IPS-11a (cell line): ENCODE results near the gene MSRB1.

ENCODE experiments used
- H3K4me3 ChIP-seq: one replicate; pipeline ENCODE4 v1.5.1; 2013; ENCODE audit warnings: low read depth, low read length, control low read depth

The MSRB1 gene

GRCh38 chr16:1979271-1980029 lies 36.5 kb upstream of the MSRB1 start:
- peak overlapping the region; percentile 17 for H3K4me3 ChIP-seq

GRCh38 chr16:1978476-1979120 lies 35.6 kb upstream of the MSRB1 start:
- no peak overlapping the region for H3K4me3 ChIP-seq

- H3K4me3 ChIP-seq, result no peak overlapping the region
Measured at GRCh38 chr16:1977875-1978268, 34.9 kb upstream of the MSRB1 start.

GRCh38 chr16:1976951-1977874 lies 34.2 kb upstream of the MSRB1 start:
- no peak overlapping the region for H3K4me3 ChIP-seq

DNA sequence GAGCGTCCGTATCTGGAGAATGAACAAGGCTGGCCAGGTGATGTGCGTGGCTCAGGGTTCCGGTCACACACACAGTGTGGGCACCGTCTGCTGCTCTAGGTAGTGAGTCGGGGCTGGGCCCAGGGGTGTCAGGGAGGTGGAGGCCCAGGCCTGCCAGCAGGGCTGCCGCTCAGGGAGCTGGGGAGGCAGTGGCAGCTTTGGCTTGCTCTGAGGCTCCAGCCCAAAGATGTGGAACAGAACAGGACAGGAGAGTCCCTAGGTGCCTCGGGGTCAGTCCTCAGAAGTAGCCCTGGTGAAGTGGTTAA lies 33.2 kb upstream of the MSRB1 start:
- no peak overlapping the region for H3K4me3 ChIP-seq

DNA sequence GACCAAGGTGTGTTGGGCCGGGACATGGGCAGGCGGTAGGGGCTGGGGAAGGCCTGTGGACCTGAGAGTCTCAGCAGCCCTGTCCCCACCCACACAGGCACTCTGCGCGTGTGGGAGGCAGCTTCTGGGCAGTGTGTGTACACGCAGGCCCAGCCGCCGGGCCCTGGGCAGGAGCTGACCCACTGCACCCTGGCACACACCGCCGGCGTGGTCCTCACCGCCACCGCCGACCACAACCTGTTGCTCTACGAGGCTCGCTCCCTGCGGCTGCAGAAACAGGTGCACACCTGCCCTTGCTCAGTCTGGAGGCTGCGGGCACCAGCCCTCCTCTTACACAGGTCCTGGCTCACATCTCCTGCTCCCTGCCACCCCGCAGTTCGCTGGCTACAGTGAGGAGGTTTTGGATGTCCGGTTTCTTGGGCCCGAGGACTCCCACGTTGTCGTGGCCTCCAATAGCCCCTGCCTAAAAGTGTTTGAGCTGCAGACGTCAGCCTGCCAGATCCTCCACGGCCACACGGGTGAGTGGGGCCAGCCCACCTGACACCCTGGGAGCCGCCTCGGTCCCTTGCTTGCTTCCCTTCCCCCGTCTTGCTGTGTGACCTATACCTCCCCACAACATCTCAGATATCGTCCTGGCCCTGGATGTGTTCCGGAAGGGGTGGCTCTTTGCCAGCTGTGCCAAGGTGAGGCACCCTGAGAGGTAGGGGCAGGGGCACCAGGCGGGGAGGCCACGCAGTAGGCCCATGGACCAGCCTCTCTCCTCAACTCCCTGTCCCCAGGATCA lies 32.6 kb upstream of the MSRB1 start:
- H3K4me3 ChIP-seq, result no peak overlapping the region

DNA sequence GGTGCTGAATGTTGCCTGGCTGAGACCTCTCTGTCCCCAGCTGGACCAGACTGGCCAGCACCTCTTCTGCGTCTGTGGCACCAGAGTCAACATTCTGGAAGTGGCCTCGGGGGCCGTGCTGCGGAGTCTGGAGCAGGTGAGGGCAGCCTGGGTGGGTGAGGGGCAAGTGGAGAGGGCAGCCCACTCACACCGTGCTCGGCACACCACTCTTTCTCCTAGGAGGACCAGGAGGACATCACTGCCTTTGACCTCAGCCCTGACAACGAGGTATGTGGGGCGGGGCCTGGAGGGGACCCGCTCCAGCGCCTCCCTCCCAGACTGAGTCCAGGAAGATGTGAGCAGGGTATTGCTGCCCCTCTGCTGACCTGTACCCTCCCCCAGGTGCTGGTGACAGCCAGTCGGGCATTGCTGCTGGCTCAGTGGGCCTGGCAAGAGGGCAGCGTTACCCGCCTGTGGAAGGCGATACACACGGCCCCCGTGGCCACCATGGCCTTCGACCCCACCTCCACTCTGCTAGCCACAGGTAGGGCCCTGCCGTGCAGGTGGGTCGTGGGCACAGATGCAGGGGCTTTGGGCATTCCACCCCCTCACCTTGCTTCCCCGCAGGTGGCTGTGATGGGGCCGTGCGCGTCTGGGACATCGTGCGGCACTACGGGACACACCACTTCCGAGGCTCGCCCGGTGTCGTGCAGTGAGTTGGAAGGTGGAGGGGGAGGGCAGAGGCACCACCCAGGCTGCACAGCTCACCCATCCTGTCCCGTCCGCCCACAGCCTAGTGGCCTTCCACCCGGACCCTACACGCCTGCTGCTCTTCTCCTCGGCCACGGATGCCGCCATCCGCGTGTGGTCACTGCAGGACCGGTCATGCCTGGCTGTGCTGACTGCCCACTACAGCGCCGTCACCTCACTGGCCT lies 31.4 kb upstream of the MSRB1 start:
- H3K4me3 ChIP-seq, result no peak overlapping the region

DNA sequence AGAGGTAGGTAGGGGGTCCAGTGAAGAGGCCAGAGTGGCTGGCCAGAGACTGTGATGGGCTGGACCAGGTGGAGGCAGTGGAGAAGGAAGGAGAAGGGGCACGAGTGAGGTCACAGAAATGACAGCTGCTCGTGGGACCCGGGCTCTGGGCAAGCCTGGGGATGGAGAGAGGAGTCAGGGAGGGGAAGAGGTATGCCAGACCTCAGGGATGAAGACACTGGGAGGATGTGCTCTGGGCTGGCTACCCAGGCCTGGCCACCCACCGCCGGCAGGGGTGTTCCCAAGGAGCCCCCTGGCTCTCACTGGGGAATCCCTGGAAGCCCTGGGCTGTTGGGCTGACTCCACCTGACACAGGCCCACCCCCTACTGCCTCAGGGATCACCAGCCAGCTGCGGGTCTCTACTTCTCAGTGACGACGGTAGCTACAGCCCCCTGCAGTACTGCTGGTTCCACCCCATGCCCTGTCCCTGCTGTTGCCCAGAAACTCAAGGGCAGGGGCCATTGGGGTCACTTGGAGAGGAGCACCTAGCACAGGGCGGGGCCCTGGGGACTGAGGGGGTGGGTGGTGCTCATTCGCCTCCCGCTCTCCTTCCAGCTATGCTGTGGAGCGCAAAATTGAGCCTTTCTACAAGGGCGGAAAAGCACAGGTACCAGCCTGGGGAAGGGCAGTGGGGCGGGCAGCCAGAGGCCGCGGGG lies 30.6 kb upstream of the MSRB1 start:
- H3K4me3 ChIP-seq, result no peak overlapping the region

DNA sequence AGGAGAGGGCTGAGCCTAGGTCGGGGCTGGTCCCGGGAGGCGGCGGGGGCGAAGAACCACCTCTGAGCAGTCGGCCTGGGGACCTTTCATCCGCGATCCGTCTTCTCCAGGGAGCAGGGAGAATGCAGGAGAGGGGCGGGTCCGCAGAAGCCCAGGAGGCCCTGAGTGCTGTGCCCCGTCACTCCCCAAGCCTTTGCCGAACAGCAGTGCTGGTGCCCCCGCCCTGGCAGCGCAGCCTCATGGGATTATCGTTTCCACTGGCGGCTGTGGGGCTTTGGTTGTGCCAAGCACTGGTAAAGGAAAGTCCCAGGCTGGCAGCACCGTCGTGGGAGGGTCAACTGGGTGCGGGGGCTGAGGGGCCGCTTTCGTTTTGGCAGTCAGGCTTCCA lies 29.5 kb upstream of the MSRB1 start:
- peak overlapping the region; percentile 92 for H3K4me3 ChIP-seq

DNA sequence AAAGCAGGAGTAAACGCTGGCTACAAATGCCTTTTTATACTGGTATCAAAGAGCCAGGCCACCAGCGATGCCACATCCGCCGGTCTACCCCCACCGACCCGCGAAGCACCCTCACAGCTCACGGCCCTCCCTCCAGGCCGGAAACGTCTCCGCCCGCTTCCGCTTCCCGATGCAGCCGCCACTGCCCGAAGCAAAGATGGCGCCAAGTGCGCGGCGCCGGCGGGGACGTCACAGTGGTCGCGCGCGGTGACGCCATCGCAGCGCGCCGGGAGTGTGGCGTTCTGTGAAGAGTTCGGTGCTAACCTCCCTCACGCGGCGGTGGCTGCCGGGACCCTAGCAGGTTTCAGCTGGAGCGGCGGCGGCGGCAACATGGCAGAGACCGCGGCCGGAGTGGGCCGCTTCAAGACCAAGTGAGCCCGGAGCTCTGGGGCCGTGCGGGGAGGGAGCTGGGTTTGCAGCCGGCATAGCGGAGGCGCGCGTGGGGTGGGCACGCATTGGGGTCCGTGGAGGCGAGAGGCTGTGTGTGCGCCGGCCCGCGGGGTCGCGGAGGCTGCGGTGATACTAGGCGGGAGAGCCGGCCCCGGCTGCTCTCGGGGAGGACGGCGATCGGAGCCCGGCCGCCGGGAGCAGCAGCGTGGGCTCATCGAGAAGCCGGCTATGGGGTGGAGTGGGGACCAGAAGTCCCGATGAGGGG lies 28.9 kb upstream of the MSRB1 start, which contains the start of gene TBL3:
TSS of gene TBL3 (plus strand) at position 258 of the 694 bp plus-strand sequence. CDS start at position 370, 112 bp downstream.
- H3K4me3 ChIP-seq, result peak within 1 kb of the TSS; percentile 92

GRCh38 chr16:1968146-1968953 lies 25.4 kb upstream of the MSRB1 start:
- no peak overlapping the region for H3K4me3 ChIP-seq

DNA sequence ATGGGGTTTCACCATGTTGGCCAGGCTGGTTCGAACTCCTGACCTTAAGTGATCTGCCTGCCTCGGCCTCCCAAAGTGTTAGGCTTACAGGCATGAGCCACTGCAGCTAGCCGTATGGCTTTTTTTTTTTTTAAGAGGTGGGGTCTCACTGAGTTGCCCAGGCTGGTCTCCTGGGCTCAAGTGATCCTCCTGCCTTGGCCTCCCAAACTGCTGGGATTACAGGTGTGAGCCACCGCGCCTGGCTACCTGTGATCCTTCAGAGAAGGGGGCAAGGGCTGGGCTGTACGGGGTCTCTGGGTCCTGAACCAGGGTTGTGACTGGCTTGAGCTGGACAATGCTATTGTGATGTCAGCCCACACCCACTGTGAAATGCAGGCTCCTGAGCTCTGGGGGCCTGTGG lies 23.5 kb upstream of the MSRB1 start, which contains the start of gene RNF151:
TSS of gene RNF151 (plus strand) at position 397 of the 400 bp plus-strand sequence. CDS start 26 bp downstream, outside the sequence.
- H3K4me3 ChIP-seq, result peak within 1 kb of the TSS; percentile 93

GRCh38 chr16:1965396-1966001 lies 22.5 kb upstream of the MSRB1 start:
- H3K4me3 ChIP-seq, result peak overlapping the region; percentile 93

DNA sequence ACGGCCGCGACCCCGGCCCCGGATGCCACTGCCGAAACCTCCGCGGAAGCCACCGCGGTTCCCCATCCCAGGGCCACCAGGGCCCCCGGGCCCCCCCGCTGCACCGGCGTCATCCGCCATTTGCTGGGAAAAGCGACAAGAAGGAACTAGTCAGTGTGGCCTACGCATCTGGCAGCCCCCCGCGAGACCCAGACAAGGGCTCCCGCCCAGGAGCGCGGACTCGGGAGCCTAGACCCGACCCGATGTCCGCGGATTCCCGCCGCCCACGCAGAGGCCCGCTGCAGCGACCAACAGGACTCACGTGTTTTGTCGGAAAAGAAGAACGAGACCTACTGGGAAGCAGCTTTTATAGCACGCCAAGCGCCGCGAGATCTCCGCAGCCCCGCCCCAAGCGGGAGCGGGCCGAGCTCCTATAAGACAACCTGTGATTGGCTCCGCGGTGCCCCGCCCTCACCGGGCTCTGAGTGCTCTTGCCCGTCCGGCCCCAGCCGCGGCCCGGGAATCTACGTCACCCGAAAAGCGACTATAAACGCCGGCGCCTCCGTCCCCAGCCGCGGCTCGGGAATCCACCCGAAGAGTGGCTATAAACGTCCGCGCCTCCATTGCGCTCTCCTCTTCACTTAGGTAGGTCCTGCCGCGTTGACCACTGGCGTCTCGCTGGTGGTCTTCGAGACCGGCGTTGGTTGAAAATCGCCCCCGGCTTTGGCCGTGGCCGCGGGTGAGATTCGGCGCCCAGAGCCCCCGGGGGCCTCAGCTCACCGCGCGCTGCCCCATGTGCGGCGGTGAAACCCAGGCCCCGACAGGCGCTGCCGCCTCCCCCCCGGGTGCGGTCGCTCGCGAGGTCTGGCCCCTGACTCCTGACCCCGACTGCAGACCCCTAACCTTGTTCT lies 21.8 kb upstream of the MSRB1 start, which contains the start of gene RPS2:
TSS of gene RPS2 (minus strand) at position 321 of the 890 bp plus-strand sequence. CDS start at position 120, 201 bp downstream.
- peak within 1 kb of the TSS; percentile 93 for H3K4me3 ChIP-seq

DNA sequence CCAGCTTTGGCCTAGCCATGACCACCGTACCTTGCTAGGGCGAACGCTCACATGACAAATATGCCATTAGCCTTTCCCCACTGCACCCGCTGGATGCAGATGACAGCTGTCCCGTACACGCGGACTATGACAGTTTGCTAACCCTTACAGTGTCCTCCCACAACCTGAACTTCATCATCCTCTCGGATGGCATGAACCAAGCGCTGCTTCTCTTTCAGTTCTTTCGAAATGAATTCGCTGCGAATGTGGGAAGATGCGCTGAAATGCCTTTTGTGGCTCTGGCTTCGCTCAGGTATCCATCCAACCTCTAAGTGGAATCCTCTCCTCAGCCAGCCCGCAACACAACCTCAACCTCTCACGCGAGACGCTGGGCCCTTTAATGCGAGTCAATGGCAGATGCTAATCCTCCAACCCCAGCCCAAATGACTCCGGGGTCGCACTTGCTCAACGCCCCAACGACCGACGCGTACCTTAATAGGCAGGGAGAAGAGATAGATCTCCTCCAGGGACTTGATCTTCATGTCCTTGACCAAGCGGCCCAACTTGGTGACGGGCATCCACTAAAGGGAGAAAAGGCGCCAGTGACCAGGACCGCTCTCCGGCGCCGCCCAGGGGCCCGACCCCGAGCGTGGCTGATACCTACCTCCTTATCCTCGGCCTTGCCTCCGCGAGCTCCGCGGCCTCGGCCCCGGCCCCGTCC lies 21.0 kb upstream of the MSRB1 start:
- peak overlapping the region; percentile 93 for H3K4me3 ChIP-seq
